ENCODE data around the gene LMBR1.
"Not testable (repeated sequence)": the region's sequence is repeated elsewhere in the genome, so short reads cannot be mapped to it uniquely, and the experiment has no call there.

GRCh38 chr7:156637093-156637492 is 255.9 kb downstream of the LMBR1 start:
- not testable (repeated sequence) for TF ChIP-seq CTCF (IDR thresholded peaks at IDR 0.05; ENCODE audit: borderline replicate concordance, extremely low read depth, low read length, poor library complexity, severe bottlenecking); EZH2 (IDR thresholded peaks at IDR 0.05; ENCODE audit: borderline replicate concordance, low read depth, low read length, severe bottlenecking)
